ENCODE results near the gene PAN2.
"Not testable (repeated sequence)": the region's sequence is repeated elsewhere in the genome, so short reads cannot be mapped to it uniquely, and the experiment has no call there.

Gene PAN2

GRCh38 chr12:56333679-56334489, at the start of gene PAN2:
Gene PAN2, minus strand, starts transcription at chr12:56334000. Its CDS starts 906 bp downstream, at chr12:56333094.
- peak; percentile 74 to 94 for DNase-seq (ENCODE audit: low read depth in 1 of 2, low spot score in 1 of 2)

GRCh38 chr12:56382611-56383010, 48.8 kb upstream of the PAN2 start:
- DNase-seq (ENCODE audit: low read depth in 1 of 2, low spot score in 1 of 2), result no peak

GRCh38 chr12:56377989-56378316, 44.2 kb upstream of the PAN2 start:
- DNase-seq (ENCODE audit: low read depth in 1 of 2, low spot score in 1 of 2), result no peak

- no peak for DNase-seq (ENCODE audit: low read depth in 1 of 2, low spot score in 1 of 2)
Measured at GRCh38 chr12:56377310-56377988, 43.6 kb upstream of the PAN2 start.

- DNase-seq (ENCODE audit: low read depth in 1 of 2, low spot score in 1 of 2), result no peak
Measured at GRCh38 chr12:56375598-56376434, 42.0 kb upstream of the PAN2 start.

- no peak for DNase-seq (ENCODE audit: low read depth in 1 of 2, low spot score in 1 of 2)
Measured at GRCh38 chr12:56374726-56375597, 41.2 kb upstream of the PAN2 start.

- DNase-seq (ENCODE audit: low read depth in 1 of 2, low spot score in 1 of 2), result no peak
Measured at GRCh38 chr12:56373515-56373914, 39.7 kb upstream of the PAN2 start.

GRCh38 chr12:56366948-56367347, 33.1 kb upstream of the PAN2 start:
- DNase-seq (ENCODE audit: low read depth in 1 of 2, low spot score in 1 of 2), result no peak

- DNase-seq (ENCODE audit: low read depth in 1 of 2, low spot score in 1 of 2), result no peak
Measured at GRCh38 chr12:56362130-56363059, 28.6 kb upstream of the PAN2 start, which contains the start of gene APOF. Gene APOF, minus strand, starts transcription at chr12:56362857. Its CDS starts 112 bp downstream, at chr12:56362745.

GRCh38 chr12:56361487-56362129, 27.8 kb upstream of the PAN2 start:
- no peak for DNase-seq (ENCODE audit: low read depth in 1 of 2, low spot score in 1 of 2)

- DNase-seq (ENCODE audit: low read depth in 1 of 2, low spot score in 1 of 2), result peak; percentile 96 to 98
Measured at GRCh38 chr12:56359851-56360767, 26.3 kb upstream of the PAN2 start, which contains the start of gene STAT2. Gene STAT2, minus strand, starts transcription at chr12:56360107. Its CDS starts 3,536 bp downstream, at chr12:56356571.

GRCh38 chr12:56358836-56359532, 25.2 kb upstream of the PAN2 start:
- no peak for DNase-seq (ENCODE audit: low read depth in 1 of 2, low spot score in 1 of 2)

- DNase-seq (ENCODE audit: low read depth in 1 of 2, low spot score in 1 of 2), result no peak
Measured at GRCh38 chr12:56351325-56351724, 17.5 kb upstream of the PAN2 start.

GRCh38 chr12:56350662-56351061, 16.9 kb upstream of the PAN2 start:
- no peak for DNase-seq (ENCODE audit: low read depth in 1 of 2, low spot score in 1 of 2)

- no peak for DNase-seq (ENCODE audit: low read depth in 1 of 2, low spot score in 1 of 2)
Measured at GRCh38 chr12:56348776-56349175, 15.0 kb upstream of the PAN2 start.

GRCh38 chr12:56347255-56347654, 13.5 kb upstream of the PAN2 start:
- DNase-seq (ENCODE audit: low read depth in 1 of 2, low spot score in 1 of 2), result not testable (repeated sequence)

- no peak for DNase-seq (ENCODE audit: low read depth in 1 of 2, low spot score in 1 of 2)
Measured at GRCh38 chr12:56346675-56347074, 12.9 kb upstream of the PAN2 start.
